Measurements from ENCODE around the gene LRRC4B. TPM values are rescaled to one million over a fixed set of nuclear protein-coding genes. Genes with fewer than 3 reads are reported as not detected.

Gene LRRC4B
- total RNA-seq, 2 donors from 2014 or later = 0.26 to 10.5 TPM

- H3K27ac ChIP-seq = no peak overlapping the region
- DNase-seq (no peak), ATAC-seq (no peak)
- no peaks in the 10 kb centered on the region for H3K4me1 ChIP-seq
- TF ChIP-seq POLR2A (IDR thresholded peaks at IDR 0.05) (no peak), CTCF (IDR thresholded peaks at IDR 0.05) (no peak)
- H3K36me3 ChIP-seq (replicated peaks in 1 of 2; ENCODE audit: insufficient read depth in 1 of 2, low read depth in 2 of 2) = no peaks in the 10 kb centered on the region
- H3K9me3 ChIP-seq = peaks cover 0 to 6% (median 0%) of the 10 kb centered on the region in 3 donors
- 55 to 62% methylated on average over 17 to 18 of the region's 18 CpGs for WGBS, 2 donors
- H3K4me3 ChIP-seq = no peak overlapping the region
- intact Hi-C loops (cut with DNase I) = no loop called here
- H3K27me3 ChIP-seq = no peaks in the 10 kb centered on the region
These were observed 30.9 kb downstream of the LRRC4B start for GRCh38 chr19:50537306-50537685.

- intact Hi-C loops (cut with DNase I) = no loop called here
These were observed 31.5 kb downstream of the LRRC4B start for GRCh38 chr19:50536662-50537305.

GRCh38 chr19:50535672-50536187, 32.5 kb downstream of the LRRC4B start:
- Histone ChIP-seq H3K4me1 (no peaks in the 10 kb centered on the region), H3K27ac (no peak overlapping the region), H3K9me3 (peaks cover 0 to 7% (median 0%) of the 10 kb centered on the region in 3 donors), H3K4me3 (no peak overlapping the region), H3K27me3 (no peaks in the 10 kb centered on the region), H3K36me3 (replicated peaks in 1 of 2; ENCODE audit: insufficient read depth in 1 of 2, low read depth in 2 of 2) (no peaks in the 10 kb centered on the region)
- intact Hi-C loops (cut with DNase I) = no loop called here
- TF ChIP-seq CTCF (IDR thresholded peaks at IDR 0.05) (no peak), POLR2A (IDR thresholded peaks at IDR 0.05) (no peak)
- DNase-seq (no peak), ATAC-seq (no peak)
- WGBS, 2 donors = 60 to 61% methylated on average over 10 to 11 of the region's 11 CpGs

More at GRCh38 chr19:50536662-50537305, 31.5 kb downstream of the LRRC4B start:
- no peak for TF ChIP-seq POLR2A (IDR thresholded peaks at IDR 0.05)
- no peak for TF ChIP-seq CTCF (IDR thresholded peaks at IDR 0.05)
- no peaks in the 10 kb centered on the region for H3K27me3 ChIP-seq
- no peak overlapping the region for H3K27ac ChIP-seq
- DNase-seq (no peak), ATAC-seq (no peak)
- 63 to 65% methylated on average over 5 to 16 of the region's 16 CpGs for WGBS, 2 donors
- H3K4me3 ChIP-seq = no peak overlapping the region
- no peaks in the 10 kb centered on the region for H3K4me1 ChIP-seq
- no peaks in the 10 kb centered on the region for H3K36me3 ChIP-seq (replicated peaks in 1 of 2; ENCODE audit: insufficient read depth in 1 of 2, low read depth in 2 of 2)
- H3K9me3 ChIP-seq = peaks cover 0 to 7% (median 0%) of the 10 kb centered on the region in 3 donors

- H3K27me3 ChIP-seq = no peaks in the 10 kb centered on the region
- intact Hi-C loops (cut with DNase I) = no loop called here
These were observed 33.8 kb downstream of the LRRC4B start for GRCh38 chr19:50534478-50534877.

More at GRCh38 chr19:50534478-50534877, 33.8 kb downstream of the LRRC4B start:
- no peaks in the 10 kb centered on the region for H3K4me1 ChIP-seq
- H3K4me3 ChIP-seq = no peak overlapping the region
- H3K36me3 ChIP-seq (replicated peaks in 1 of 2; ENCODE audit: insufficient read depth in 1 of 2, low read depth in 2 of 2) = no peaks in the 10 kb centered on the region
- H3K9me3 ChIP-seq = peaks cover 0 to 7% (median 0%) of the 10 kb centered on the region in 3 donors
- no peak overlapping the region for H3K27ac ChIP-seq
- no peak for DNase-seq
- TF ChIP-seq POLR2A (IDR thresholded peaks at IDR 0.05) (no peak), CTCF (IDR thresholded peaks at IDR 0.05) (no peak)
- no peak for ATAC-seq
- WGBS, 2 donors = 72 to 81% methylated on average over 3 of the region's 3 CpGs
